H1 (cell line): ENCODE data around the gene GRID2. TPM values are rescaled to one million over a fixed set of nuclear protein-coding genes. Genes with fewer than 3 reads are reported as not detected.
A peak's percentile ranks its signal among the peaks of the same experiment; 100 is the strongest.

Source experiments
- CTCF ChIA-PET: fragments of 300-600 bp; sonication (Branson Sonifier 250); formaldehyde crosslinking; loops from one replicate; lab custom pipeline; 2021; ENCODE audit not compliant: partially characterized antibody; lab: Charles Lee
- POLR2A ChIA-PET: fragments of 300-600 bp; sonication (Branson Sonifier 250); formaldehyde crosslinking; loops from one replicate; lab custom pipeline; 2021; ENCODE audit warnings: inconsistent platforms; ENCODE audit not compliant: partially characterized antibody; lab: Charles Lee
- DNase-seq, 2 experiments: peaks; one replicate each; pipeline versions ENCODE4 v3.0.0 to v3.0.0-alpha.2; 2010 to 2022; ENCODE audit warnings: low spot score in 2 of 2, low read depth in 1 of 2, mixed read lengths in 1 of 2
- FAIRE-seq: peaks from 2 replicates; lab custom pipeline; 2011; peaks lifted over from hg19 to GRCh38; lab: Jason Lieb, UNC
- H2AFZ ChIP-seq: 2 replicates; pipeline ENCODE4 v1.8.1; 2012; ENCODE audit warnings: low read length, inconsistent platforms
- H2AK5ac ChIP-seq: 2 replicates; pipeline ENCODE4 v1.6.1; 2013; ENCODE audit warnings: low read depth, low read length
- H2BK120ac ChIP-seq: replicated peaks from 2 replicates; pipeline ENCODE3; 2013; ENCODE audit warnings: low read depth, low read length, inconsistent platforms
- H2BK12ac ChIP-seq: 2 replicates; pipeline ENCODE4 v1.6.1; 2013; ENCODE audit warnings: low read depth, low read length
- H2BK15ac ChIP-seq: 2 replicates; pipeline ENCODE4 v1.6.1; 2013; ENCODE audit warnings: low read length
- H2BK20ac ChIP-seq: 2 replicates; pipeline ENCODE4 v1.6.1; 2013; ENCODE audit warnings: low read length
- H2BK5ac ChIP-seq: 2 replicates; pipeline ENCODE4 v1.6.1; 2013; ENCODE audit warnings: low read depth, low read length
- H3K14ac ChIP-seq: 2 replicates; pipeline ENCODE4 v1.6.1; 2013; ENCODE audit warnings: inconsistent platforms; ENCODE audit not compliant: insufficient read length
- H3K18ac ChIP-seq: 2 replicates; pipeline ENCODE4 v1.6.1; 2013; ENCODE audit warnings: low read length; ENCODE audit errors: extremely low read depth
- H3K23ac ChIP-seq: 2 replicates; pipeline ENCODE4 v1.6.1; 2013; ENCODE audit warnings: inconsistent platforms; ENCODE audit not compliant: insufficient read length
- H3K23me2 ChIP-seq: 2 replicates; pipeline ENCODE4 v1.6.1; 2013; ENCODE audit warnings: low read depth, low read length
- H3K27ac ChIP-seq: 2 replicates; pipeline ENCODE4 v1.6.1; 2011; ENCODE audit warnings: low read depth, low read length, inconsistent platforms
- H3K27me3 ChIP-seq, 4 experiments: replicated peaks in 1 of 4; 1 replicate in 1 of 4; 2 replicates in 3 of 4; pipeline versions ENCODE4 v1.6.1 to v1.8.1; 2011 to 2013; ENCODE audit warnings: low read length in 3 of 4, mild to moderate bottlenecking in 3 of 4, inconsistent platforms in 2 of 4, mixed read lengths in 2 of 4, moderate library complexity in 1 of 4; ENCODE audit not compliant: control insufficient read depth in 3 of 4, insufficient read depth in 3 of 4; ENCODE audit errors: extremely low read depth in 1 of 4
- H3K36me3 ChIP-seq, 4 experiments: 2 replicates each; pipeline versions ENCODE4 v1.6.1 to v1.8.1; 2011 to 2013; ENCODE audit warnings: mild to moderate bottlenecking in 4 of 4, low read length in 3 of 4, moderate library complexity in 2 of 4, control low read depth in 1 of 4, inconsistent platforms in 1 of 4; ENCODE audit not compliant: insufficient read depth in 4 of 4, control insufficient read depth in 2 of 4
- H3K4ac ChIP-seq: replicated peaks from 2 replicates; pipeline ENCODE3; 2013; ENCODE audit warnings: low read length, low read depth, mixed read lengths, inconsistent platforms; ENCODE audit not compliant: insufficient read length
- H3K4me1 ChIP-seq, 4 experiments: replicated peaks in 1 of 4; 1 replicate in 1 of 4; 2 replicates in 3 of 4; pipeline versions ENCODE4 v1.6.1 to v1.8.1; 2011 to 2013; ENCODE audit warnings: low read length in 3 of 4, inconsistent platforms in 2 of 4, mixed read lengths in 1 of 4; ENCODE audit not compliant: insufficient read depth in 4 of 4, control insufficient read depth in 3 of 4
- H3K4me2 ChIP-seq, 2 experiments: 2 replicates each; pipeline versions ENCODE4 v1.6.1 to v1.8.1; 2011 to 2013; ENCODE audit warnings: low read depth in 2 of 2, low read length in 2 of 2, control low read depth in 1 of 2, inconsistent platforms in 1 of 2, mild to moderate bottlenecking in 1 of 2; ENCODE audit not compliant: insufficient read depth in 1 of 2
- H3K4me3 ChIP-seq, 4 experiments: fragments of 200-600, 300-600 bp in 1 of 4; sonication (generic), shearing (Covaris generic), sonication (Bioruptor Twin) in 1 of 4; 2 replicates each; pipeline versions ENCODE4 v1.5.1 to v1.8.1; 2011 to 2016; ENCODE audit warnings: low read length in 4 of 4, low read depth in 3 of 4, control low read depth in 2 of 4, inconsistent platforms in 2 of 4, mild to moderate bottlenecking in 2 of 4, mixed read lengths in 1 of 4, moderate library complexity in 1 of 4; ENCODE audit not compliant: insufficient read depth in 2 of 4; ENCODE audit errors: extremely low read depth in 1 of 4
- H3K56ac ChIP-seq: replicated peaks from 2 replicates; pipeline ENCODE3; 2013; ENCODE audit warnings: low read depth, mild to moderate bottlenecking, mixed read lengths, low read length, inconsistent platforms; ENCODE audit not compliant: insufficient read length
- H3K79me1 ChIP-seq: 2 replicates; pipeline ENCODE4 v1.6.1; 2013; ENCODE audit warnings: low read depth, low read length, control low read depth
- H3K79me2 ChIP-seq, 2 experiments: 2 replicates each; pipeline versions ENCODE4 v1.6.1 to v1.8.1; 2012 to 2013; ENCODE audit warnings: low read length in 2 of 2, mild to moderate bottlenecking in 2 of 2, inconsistent platforms in 1 of 2; ENCODE audit not compliant: insufficient read depth in 2 of 2, control insufficient read depth in 1 of 2
- H3K9ac ChIP-seq, 4 experiments: replicated peaks in 1 of 4; 1 replicate in 1 of 4; 2 replicates in 3 of 4; pipeline versions ENCODE4 v1.6.1 to v1.8.1; 2011 to 2013; ENCODE audit warnings: low read depth in 3 of 4, low read length in 3 of 4, control low read depth in 2 of 4, mild to moderate bottlenecking in 2 of 4, moderate library complexity in 2 of 4, inconsistent platforms in 1 of 4; ENCODE audit errors: extremely low read depth in 1 of 4
- H3K9me3 ChIP-seq, 2 experiments: 2 replicates each; pipeline versions ENCODE4 v1.6.1 to v1.8.1; 2012 to 2013; ENCODE audit warnings: mild to moderate bottlenecking in 2 of 2, moderate library complexity in 2 of 2, control low read depth in 1 of 2, inconsistent platforms in 1 of 2, low read depth in 1 of 2, low read length in 1 of 2, mixed read lengths in 1 of 2; ENCODE audit not compliant: insufficient read depth in 2 of 2
- H4K20me1 ChIP-seq, 2 experiments: replicated peaks in 1 of 2; 2 replicates each; pipeline versions ENCODE3 to v1.8.1; 2011 to 2013; ENCODE audit warnings: inconsistent platforms in 2 of 2, low read length in 2 of 2, mild to moderate bottlenecking in 1 of 2; ENCODE audit not compliant: insufficient read depth in 2 of 2, control insufficient read depth in 1 of 2
- H4K5ac ChIP-seq: 2 replicates; pipeline ENCODE4 v1.6.1; 2013; ENCODE audit warnings: low read length, low read depth, mixed read lengths, inconsistent platforms; ENCODE audit not compliant: insufficient read length
- H4K8ac ChIP-seq: 2 replicates; pipeline ENCODE4 v1.8.0; 2013; ENCODE audit warnings: mild to moderate bottlenecking, moderate library complexity, low read length, inconsistent platforms; ENCODE audit not compliant: insufficient read depth; ENCODE audit errors: extremely low read depth
- H4K91ac ChIP-seq: replicated peaks from 2 replicates; pipeline ENCODE3; 2013; ENCODE audit warnings: low read length, mixed read lengths, inconsistent platforms; ENCODE audit not compliant: insufficient read length
- CREB1 ChIP-seq: IDR thresholded peaks from 2 replicates; pipeline ENCODE4 v1.6.1; 2012; ENCODE audit warnings: inconsistent platforms
- HDAC2 ChIP-seq, 2 experiments: fragments of 300-600 bp in 1 of 2; sonication (generic) in 1 of 2; IDR thresholded peaks; 2 replicates each; pipeline ENCODE4 v1.6.1; 2011 to 2012; ENCODE audit warnings: low read depth in 2 of 2, low read length in 2 of 2, mild to moderate bottlenecking in 2 of 2, moderate library complexity in 2 of 2, borderline replicate concordance in 1 of 2, inconsistent platforms in 1 of 2
- KDM1A ChIP-seq: fragments of 200-600, 300-600 bp; sonication (generic); IDR thresholded peaks from 2 replicates; pipeline ENCODE4 v1.7.1; 2016; ENCODE audit warnings: mild to moderate bottlenecking, low read length, borderline replicate concordance
- MAFK ChIP-seq: IDR thresholded peaks from 2 replicates; pipeline ENCODE4 v1.6.1; 2012; ENCODE audit warnings: low read depth, mild to moderate bottlenecking, improper control_type of control experiment, low read length
- RBBP5 ChIP-seq: IDR thresholded peaks from 2 replicates; pipeline ENCODE4 v1.7.1; 2012; ENCODE audit warnings: low read depth, mild to moderate bottlenecking, inconsistent platforms, low read length, moderate library complexity, borderline replicate concordance
- RNF2 ChIP-seq: fragments of 200-900, 300-1000 bp; sonication (generic); IDR thresholded peaks from 2 replicates; pipeline ENCODE4 v1.7.1; 2016; ENCODE audit warnings: borderline replicate concordance, low read depth, mild to moderate bottlenecking, antibody characterized with exemption, low read length; ENCODE audit not compliant: poor library complexity, severe bottlenecking; ENCODE audit errors: missing control alignments
- SUZ12 ChIP-seq: fragments of 200-600 bp; sonication (generic); IDR thresholded peaks from 2 replicates; pipeline ENCODE4 v1.6.1; 2012; ENCODE audit warnings: mild to moderate bottlenecking, inconsistent platforms, low read length, moderate library complexity, mixed read lengths
- TEAD4 ChIP-seq: IDR thresholded peaks from 2 replicates; pipeline ENCODE4 v1.6.1; 2012; ENCODE audit warnings: low read depth, low read length, inconsistent platforms, mixed read lengths
- YY1 ChIP-seq: IDR thresholded peaks from 2 replicates; pipeline ENCODE4 v1.6.1; 2011; ENCODE audit warnings: low read depth, mild to moderate bottlenecking, low read length
- WGBS, 2 experiments: shearing (Covaris generic) in 1 of 2; methylation state at CpG; one replicate each; pipeline versions ENCODE4 v1.1.6 to v1.1.7; 2013 to 2015; ENCODE audit warnings: low lambda C conversion rate in 2 of 2, mixed read lengths in 2 of 2, inconsistent platforms in 1 of 2, low coverage in 1 of 2, missing lambda C conversion rate in 1 of 2; ENCODE audit not compliant: insufficient replicate concordance in 2 of 2, insufficient coverage in 1 of 2, insufficient read length in 1 of 2; ENCODE audit errors: extremely low coverage in 1 of 2, missing lambda C conversion rate in 1 of 2; 5-methylcytosine and 5-hydroxymethylcytosine counted together
- polyA plus RNA-seq, 7 experiments: library from polyadenylated mRNA; depleted of rRNA in 3 of 7; stranded (reverse) in 5 of 7; unstranded in 2 of 7; fragments of >200 nt in 5 of 7; fragments of 200-250 nt in 2 of 7; gene quantifications; 1 replicate in 5 of 7; 2 replicates in 1 of 7; 4 replicates in 1 of 7; pipeline versions ENCODE4 v1.2.1 to v1.2.3, GENCODE V29; 2011 to 2013; ENCODE audit warnings: missing spikeins in 2 of 7, mixed read lengths in 2 of 7
- total RNA-seq: library from RNA; stranded (reverse); fragmentation: NEBNext Ultra II Directional; extraction: Animal tissue kit (Norgen Biotek cat#: 25700); gene quantifications from 2 replicates; pipeline ENCODE4 v1.2.1, GENCODE V29; 2021

The GRID2 gene
- total and polyA plus RNA-seq, 2 of the 8 experiments (the other 6 are each of a cell fraction or from before 2014, with no cell fraction given): 31.1 to 81.9 TPM

DNA sequence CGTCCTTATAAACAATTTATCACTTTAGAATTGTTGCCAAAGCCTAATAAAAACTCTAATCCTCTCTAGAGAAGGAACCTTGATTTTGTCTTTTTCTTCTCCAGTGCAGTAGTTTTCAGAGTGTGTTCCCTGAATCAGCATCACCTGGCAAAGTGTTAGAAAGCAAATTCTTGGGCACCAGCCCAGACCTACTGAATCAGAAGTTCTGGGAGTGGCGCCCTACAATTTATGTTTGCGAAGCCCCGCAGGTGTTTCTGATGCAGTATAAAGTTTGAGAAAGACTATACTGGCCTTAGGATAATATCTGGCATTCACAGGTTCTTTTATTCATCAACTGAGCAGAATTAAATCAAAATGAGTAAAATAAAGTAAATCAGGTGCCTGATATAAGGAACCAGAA, 879.0 kb downstream of the GRID2 start:
- H3K9me3 ChIP-seq: no peaks in the 10 kb centered on the region
- H2BK15ac ChIP-seq: no peak overlapping the region
- no peak overlapping the region for H2BK20ac ChIP-seq
- no peak overlapping the region for H2BK12ac ChIP-seq
- CTCF ChIA-PET: no interaction called here
- H3K14ac ChIP-seq: no peak overlapping the region
- H4K8ac ChIP-seq: no peak overlapping the region
- H3K79me2 ChIP-seq: no peaks in the 10 kb centered on the region
- no peak overlapping the region for H3K56ac ChIP-seq
- DNase-seq (no peak), FAIRE-seq (no peak)
- H3K79me1 ChIP-seq: no peaks in the 10 kb centered on the region
- no peak overlapping the region for H2BK120ac ChIP-seq
- H3K18ac ChIP-seq: no peak overlapping the region
- no peaks in the 10 kb centered on the region for H3K36me3 ChIP-seq
- H3K27me3 ChIP-seq: no peaks in the 10 kb centered on the region
- H3K4me2 ChIP-seq: no peak overlapping the region
- H4K5ac ChIP-seq: no peak overlapping the region
- TF ChIP-seq HDAC2 (IDR thresholded peaks at IDR 0.05; ENCODE audit: borderline replicate concordance in 1 of 2, low read depth in 2 of 2, low read length in 2 of 2) (no peak), MAFK (no peak), SUZ12 (no peak), YY1 (no peak), RNF2 (no peak), RBBP5 (no peak), KDM1A (no peak), TEAD4 (no peak), CREB1 (no peak)
- no peaks in the 10 kb centered on the region for H3K23me2 ChIP-seq
- H3K9ac ChIP-seq: peak overlapping the region in 1 of 4 experiments; percentile 34; a peak in 1 of 7 replicates
- H3K23ac ChIP-seq: no peak overlapping the region
- no peaks in the 10 kb centered on the region for H3K4me1 ChIP-seq
- POLR2A ChIA-PET: no interaction called here
- H4K20me1 ChIP-seq: no peaks in the 10 kb centered on the region
- no peak overlapping the region for H2AK5ac ChIP-seq
- no peak overlapping the region for H3K27ac ChIP-seq
- no peak overlapping the region for H4K91ac ChIP-seq
- no peak overlapping the region for H3K4me3 ChIP-seq
- WGBS, 2 experiments: 98% methylated on average over 4 of the region's 4 CpGs; no CpG with 5 or more reads in 1 of the 2 experiments
- no peak overlapping the region for H2AFZ ChIP-seq
- no peak overlapping the region for H3K4ac ChIP-seq
- no peak overlapping the region for H2BK5ac ChIP-seq
